K562 (cell line): ENCODE results near the gene TMPRSS9. TPM values are rescaled to one million over a fixed set of nuclear protein-coding genes. Genes with fewer than 3 reads are reported as not detected.

ENCODE experiments used
- CBX8 ChIP-seq: fragments of 200-600 bp; sonication (generic); IDR thresholded peaks from 2 replicates; pipeline ENCODE4 v1.6.1; 2012; ENCODE audit warnings: borderline replicate concordance, mixed run types, low read depth, mild to moderate bottlenecking, moderate library complexity, mixed read lengths, low read length, control low read depth, inconsistent platforms; ENCODE audit not compliant: poor library complexity, severe bottlenecking; ENCODE audit errors: extremely low read depth
- DEAF1 ChIP-seq: fragments of 450-650 bp; formaldehyde crosslinking; IDR thresholded peaks from 2 replicates; pipeline ENCODE4 v1.4.0; 2020; ENCODE audit warnings: mild to moderate bottlenecking, moderate library complexity
- E2F8 ChIP-seq: fragments of 450-650 bp; IDR thresholded peaks from 2 replicates; pipeline ENCODE4 v1.7.1; 2018; ENCODE audit warnings: mild to moderate bottlenecking, low read depth; ENCODE audit not compliant: partially characterized antibody
- EWSR1 ChIP-seq: fragments of 450-650 bp; IDR thresholded peaks from 2 replicates; pipeline ENCODE4 v1.6.1; 2018; ENCODE audit warnings: borderline replicate concordance, mild to moderate bottlenecking, low read depth, moderate library complexity; ENCODE audit not compliant: partially characterized antibody
- KAT8 ChIP-seq: fragments of 450-650 bp; IDR thresholded peaks from 2 replicates; pipeline ENCODE4 v1.6.1; 2016; ENCODE audit warnings: low read depth, mild to moderate bottlenecking
- KDM5B ChIP-seq: fragments of 200-600 bp; sonication (generic); IDR thresholded peaks from 2 replicates; pipeline ENCODE4 v1.6.1; 2012; ENCODE audit warnings: low read depth, mild to moderate bottlenecking, moderate library complexity, low read length, control low read depth, inconsistent platforms; ENCODE audit not compliant: insufficient replicate concordance
- KLF6 ChIP-seq: fragments of 250-450 bp; sonication (Bioruptor Pico); IDR thresholded peaks from 2 replicates; pipeline ENCODE4 v1.4.0; 2020; ENCODE audit warnings: mild to moderate bottlenecking, moderate library complexity, borderline replicate concordance
- NR3C1 ChIP-seq: sonication (generic); formaldehyde crosslinking; IDR thresholded peaks from 2 replicates; pipeline ENCODE4 v1.8.1; 2022; ENCODE audit warnings: missing genetic modification reagents
- POLR3G ChIP-seq: IDR thresholded peaks from 2 replicates; pipeline ENCODE4 v1.6.1; 2011; ENCODE audit not compliant: insufficient read length, insufficient replicate concordance; ENCODE audit errors: extremely low read depth
- RBM15 ChIP-seq: fragments of 200-400 bp; formaldehyde crosslinking; IDR thresholded peaks from 2 replicates; pipeline ENCODE4 v1.6.1; 2018; ENCODE audit warnings: mild to moderate bottlenecking, low read length, moderate library complexity; ENCODE audit not compliant: insufficient read depth
- RCOR1 ChIP-seq, 2 experiments: IDR thresholded peaks; 2 replicates each; pipeline ENCODE4 v1.6.1; 2012; ENCODE audit warnings: low read depth in 2 of 2, low read length in 2 of 2, borderline replicate concordance in 1 of 2, improper control_type of control experiment in 1 of 2
- TAF15 ChIP-seq: fragments of 200-400 bp; formaldehyde crosslinking; IDR thresholded peaks from 2 replicates; pipeline ENCODE4 v1.6.1; 2017; ENCODE audit warnings: mild to moderate bottlenecking, low read depth, low read length, moderate library complexity
- TAF7 ChIP-seq: fragments of 450-650 bp; IDR thresholded peaks from 2 replicates; pipeline ENCODE4 v1.6.1; 2016; ENCODE audit warnings: missing genetic modification characterization, missing compliant biosample characterization
- TAF9B ChIP-seq: fragments of 450-650 bp; IDR thresholded peaks from 2 replicates; pipeline ENCODE4 v1.6.1; 2018; ENCODE audit warnings: mild to moderate bottlenecking; ENCODE audit not compliant: partially characterized antibody
- YBX1 ChIP-seq: fragments of 450-650 bp; IDR thresholded peaks from 2 replicates; pipeline ENCODE4 v1.7.1; 2016; ENCODE audit warnings: mild to moderate bottlenecking
- ZBTB1 ChIP-seq: sonication (generic); formaldehyde crosslinking; IDR thresholded peaks from 2 replicates; pipeline ENCODE4 v1.8.1; 2023; ENCODE audit warnings: missing genetic modification reagents, low read depth, mild to moderate bottlenecking, borderline replicate concordance
- ZFP91 ChIP-seq: sonication (generic); formaldehyde crosslinking; IDR thresholded peaks from 2 replicates; pipeline ENCODE4 v1.8.0; 2022; ENCODE audit warnings: mild to moderate bottlenecking, missing genetic modification reagents
- ZKSCAN8 ChIP-seq: fragments of 200-800 bp; sonication (Bioruptor generic); IDR thresholded peaks from 2 replicates; pipeline ENCODE4 v1.6.1; 2016; ENCODE audit warnings: missing genetic modification characterization, missing compliant biosample characterization
- ZNF263 ChIP-seq: sonication (generic); formaldehyde crosslinking; IDR thresholded peaks from 2 replicates; pipeline ENCODE4 v1.8.0; 2022; ENCODE audit warnings: mild to moderate bottlenecking, missing genetic modification reagents, borderline replicate concordance
- ZNF695 ChIP-seq: fragments of 450-650 bp; formaldehyde crosslinking; IDR thresholded peaks from 2 replicates; pipeline ENCODE4 v1.4.0; 2020; ENCODE audit warnings: mild to moderate bottlenecking, moderate library complexity
- ZNF707 ChIP-seq: fragments of 250-450 bp; sonication (Bioruptor Pico); conservative IDR thresholded peaks from 2 replicates; pipeline ENCODE4 v1.8.0; 2022; ENCODE audit warnings: inconsistent platforms, mild to moderate bottlenecking, moderate library complexity
- polyA plus RNA-seq, 8 experiments: library from polyadenylated mRNA; depleted of rRNA in 4 of 8; stranded (reverse) in 5 of 8; unstranded in 3 of 8; fragments of >200 nt; fragmentation: Nextera tagmentation in 2 of 8; fragmentation: Illumina TruSeq in 1 of 8; extraction: Ambion mirVana in 2 of 8; extraction: Trizol in 1 of 8; gene quantifications; 2 replicates each; pipeline versions ENCODE4 v1.2.1 to v1.2.3, GENCODE V29; 2011 to 2014; ENCODE audit warnings: inconsistent platforms in 1 of 8, missing spikeins in 1 of 8
- total RNA-seq, 7 experiments: library from RNA; depleted of rRNA in 6 of 7; stranded (reverse); fragments of >200 nt in 6 of 7; fragmentation: Illumina TruSeq in 2 of 7; extraction: Trizol in 2 of 7; gene quantifications; 2 replicates each; pipeline versions ENCODE4 v1.2.1 to v1.2.3, GENCODE V29; 2011 to 2021; ENCODE audit warnings: low replicate concordance in 1 of 7

The TMPRSS9 gene
- total and polyA plus RNA-seq, 9 of the 15 experiments (the other 6 are each of a cell fraction or from before 2014, with no cell fraction given), result 0.01 to 0.03 TPM; not detected in 7

GRCh38 chr19:2345794-2346663 lies 14.0 kb upstream of the TMPRSS9 start (continued):
- no peak for TF ChIP-seq ZKSCAN8 (CRISPR knock-in tag)
- TF ChIP-seq POLR3G, result no peak
- no peak for TF ChIP-seq ZNF695 (CRISPR knock-in tag)
- TF ChIP-seq ZFP91 (CRISPR knock-in tag), result no peak
- TF ChIP-seq TAF7 (tag), result no peak
- TF ChIP-seq ZNF707 (CRISPR knock-in tag), result no peak
- TF ChIP-seq KAT8, result 0 out of 2 replicates have a peak, but pooled peaks have one; percentile 43
- no peak for TF ChIP-seq EWSR1
- no peak for TF ChIP-seq TAF9B
- peak; percentile 27 for TF ChIP-seq E2F8
- TF ChIP-seq RCOR1 (IDR thresholded peaks at IDR 0.05; ENCODE audit: borderline replicate concordance in 1 of 2, low read depth in 2 of 2, low read length in 2 of 2), result no peak
- no peak for TF ChIP-seq CBX8
- no peak for TF ChIP-seq KLF6
- TF ChIP-seq ZBTB1 (CRISPR knock-in tag), result no peak
- TF ChIP-seq KDM5B, result no peak
- no peak for TF ChIP-seq RBM15
- TF ChIP-seq ZNF263 (CRISPR knock-in tag), result no peak
- 0 out of 2 replicates have a peak, but pooled peaks have one; percentile 50 for TF ChIP-seq YBX1
- TF ChIP-seq TAF15, result no peak
- TF ChIP-seq DEAF1 (CRISPR knock-in tag), result no peak
- no peak for TF ChIP-seq NR3C1 (CRISPR knock-in tag)
